Measurements from ENCODE around the gene KRTAP10-6.
"Not testable (repeated sequence)": the region's sequence is repeated elsewhere in the genome, so short reads cannot be mapped to it uniquely, and the experiment has no call there.

DNA sequence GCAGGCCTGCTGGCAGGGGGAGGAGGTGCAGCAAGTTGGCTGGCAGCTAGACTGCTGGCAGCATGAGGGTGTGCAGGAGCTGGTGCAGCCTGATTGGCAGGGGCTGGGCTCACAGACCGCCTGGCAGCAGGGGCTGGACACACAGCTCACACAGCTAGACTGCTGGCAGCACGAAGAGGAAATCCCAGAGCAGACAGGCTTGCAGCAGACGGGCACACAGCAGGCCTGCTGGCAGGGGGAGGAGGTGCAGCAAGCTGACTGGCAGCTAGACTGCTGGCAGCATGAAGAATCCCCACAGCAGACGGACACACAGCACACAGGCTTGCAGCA, 539 bp downstream of the KRTAP10-6 start:
- TF ChIP-seq, protein P1, sequence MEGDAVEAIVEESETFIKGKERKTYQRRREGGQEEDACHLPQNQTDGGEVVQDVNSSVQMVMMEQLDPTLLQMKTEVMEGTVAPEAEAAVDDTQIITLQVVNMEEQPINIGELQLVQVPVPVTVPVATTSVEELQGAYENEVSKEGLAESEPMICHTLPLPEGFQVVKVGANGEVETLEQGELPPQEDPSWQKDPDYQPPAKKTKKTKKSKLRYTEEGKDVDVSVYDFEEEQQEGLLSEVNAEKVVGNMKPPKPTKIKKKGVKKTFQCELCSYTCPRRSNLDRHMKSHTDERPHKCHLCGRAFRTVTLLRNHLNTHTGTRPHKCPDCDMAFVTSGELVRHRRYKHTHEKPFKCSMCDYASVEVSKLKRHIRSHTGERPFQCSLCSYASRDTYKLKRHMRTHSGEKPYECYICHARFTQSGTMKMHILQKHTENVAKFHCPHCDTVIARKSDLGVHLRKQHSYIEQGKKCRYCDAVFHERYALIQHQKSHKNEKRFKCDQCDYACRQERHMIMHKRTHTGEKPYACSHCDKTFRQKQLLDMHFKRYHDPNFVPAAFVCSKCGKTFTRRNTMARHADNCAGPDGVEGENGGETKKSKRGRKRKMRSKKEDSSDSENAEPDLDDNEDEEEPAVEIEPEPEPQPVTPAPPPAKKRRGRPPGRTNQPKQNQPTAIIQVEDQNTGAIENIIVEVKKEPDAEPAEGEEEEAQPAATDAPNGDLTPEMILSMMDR (IDR thresholded peaks at IDR 0.05) = not testable (repeated sequence)
- TF ChIP-seq ZFX (IDR thresholded peaks at IDR 0.05; ENCODE audit: borderline replicate concordance) = not testable (repeated sequence)

All from 22Rv1 (cell line).